Body of pancreas (tissue), 4 donors: ENCODE measurements around the gene CDH22. TPM values are rescaled to one million over a fixed set of nuclear protein-coding genes. Genes with fewer than 3 reads are reported as not detected.

Experiments
- ATAC-seq: fragments of 150-250 bp; one replicate; pipeline ENCODE4 v1.9.1; 2016
- DNase-seq, 4 donors: peaks; one replicate each; pipeline ENCODE4 v3.0.0-alpha.2; 2019
- H3K27ac ChIP-seq, 4 donors: fragments of 200-600 bp; sonication (generic); 1 replicate in 3 of 4; 2 replicates in 1 of 4; pipeline versions ENCODE4 v1.5.1 to v1.6.1; 2016 to 2019; ENCODE audit warnings: mild to moderate bottlenecking in 1 of 4, mixed read lengths in 1 of 4, moderate library complexity in 1 of 4
- H3K27me3 ChIP-seq, 2 donors: fragments of 200-600 bp; sonication (generic); one replicate each; pipeline ENCODE4 v1.6.0; 2016; ENCODE audit warnings: mild to moderate bottlenecking in 1 of 2
- H3K36me3 ChIP-seq, 2 donors: fragments of 200-600 bp; sonication (generic); replicated peaks in 1 of 2; 2 replicates each; pipeline ENCODE4 v1.5.1; 2016; ENCODE audit warnings: low read depth in 2 of 2; ENCODE audit not compliant: insufficient read depth in 1 of 2
- H3K4me1 ChIP-seq: fragments of 200-600 bp; sonication (generic); one replicate; pipeline ENCODE4 v1.6.0; 2016
- H3K4me3 ChIP-seq, 2 donors: fragments of 200-600 bp; sonication (generic); 1 replicate in 1 of 2; 2 replicates in 1 of 2; pipeline ENCODE4 v1.5.1; 2016 to 2019
- H3K9me3 ChIP-seq, 3 donors: fragments of 200-600 bp; sonication (generic); 1 replicate in 2 of 3; 2 replicates in 1 of 3; pipeline ENCODE4 v1.5.1; 2016
- POLR2A ChIP-seq, 3 donors: fragments of 450-650 bp; IDR thresholded peaks; one replicate each; pipeline ENCODE4 v1.6.1; 2016; ENCODE audit warnings: antibody characterized with exemption in 3 of 3, mild to moderate bottlenecking in 2 of 3
- WGBS, 2 donors: methylation state at CpG; one replicate each; pipeline ENCODE4 v1.1.5; 2017; 5-methylcytosine and 5-hydroxymethylcytosine counted together
- intact Hi-C: fragments of 100-400 bp; cut with DNase I; formaldehyde crosslinking; loops from one replicate; pipeline ENCODE4 v1.15.1; 2023
- total RNA-seq, 2 donors: library from RNA; depleted of rRNA; stranded (reverse); fragments of >200 nt; gene quantifications; one replicate each; pipeline ENCODE4 v1.1.0, GENCODE V29; 2016
- TF ChIP-seq, protein P1 (sequence below), 7 experiments: fragments of 450-650 bp in 4 of 7; fragments of 200-600 bp in 3 of 7; sonication (generic) in 3 of 7; IDR thresholded peaks; one replicate each; pipeline ENCODE4 v1.5.1; 2016 to 2019; ENCODE audit warnings: antibody characterized with exemption in 7 of 7

CDH22 gene
- total RNA-seq, 2 donors from 2014 or later: 1.3 to 2.1 TPM

DNA sequence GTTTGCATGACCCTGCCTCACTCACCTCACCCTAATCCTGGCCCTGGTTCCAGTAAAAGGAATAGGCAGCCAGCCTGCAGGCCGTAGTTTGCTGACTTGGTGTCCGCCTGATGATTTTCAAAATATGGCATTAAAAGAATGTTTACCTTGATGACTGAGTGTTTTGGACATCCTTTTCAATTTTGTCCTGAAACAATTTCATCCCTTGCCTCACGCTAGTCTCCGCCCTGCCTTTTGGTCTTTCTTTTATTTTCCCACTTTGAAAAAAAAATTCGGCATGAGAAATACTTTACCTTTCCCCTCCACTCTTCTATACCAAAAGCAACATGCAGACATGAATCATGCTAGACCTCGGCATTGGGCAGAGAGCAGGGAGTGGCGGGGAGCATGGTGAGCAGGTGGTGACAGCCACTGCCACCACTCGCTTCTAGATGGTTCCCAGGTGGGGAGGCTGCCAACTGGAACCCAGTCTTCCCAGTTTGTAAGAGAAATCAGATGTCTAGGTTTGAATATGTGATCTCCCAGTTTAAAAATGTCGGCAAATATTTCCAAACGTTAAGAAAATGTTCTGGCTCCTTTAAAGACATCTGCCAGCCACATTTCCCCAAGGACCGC lies 180.8 kb downstream of the CDH22 start:
- Histone ChIP-seq H3K4me1 (peaks cover 1% of the 10 kb centered on the region), H3K27me3 (no peaks in the 10 kb centered on the region), H3K4me3 (no peak overlapping the region), H3K9me3 (no peaks in the 10 kb centered on the region), H3K36me3 (peaks cover 0 to 7% of the 10 kb centered on the region in 2 donors), H3K27ac (no peak overlapping the region)
- 71 to 78% methylated on average over 11 of the region's 11 CpGs for WGBS, 2 donors
- DNase-seq (no peak), ATAC-seq (no peak)
- intact Hi-C loops: no loop called here
- no peak for TF ChIP-seq POLR2A (IDR thresholded peaks at IDR 0.05)
- TF ChIP-seq, protein P1, sequence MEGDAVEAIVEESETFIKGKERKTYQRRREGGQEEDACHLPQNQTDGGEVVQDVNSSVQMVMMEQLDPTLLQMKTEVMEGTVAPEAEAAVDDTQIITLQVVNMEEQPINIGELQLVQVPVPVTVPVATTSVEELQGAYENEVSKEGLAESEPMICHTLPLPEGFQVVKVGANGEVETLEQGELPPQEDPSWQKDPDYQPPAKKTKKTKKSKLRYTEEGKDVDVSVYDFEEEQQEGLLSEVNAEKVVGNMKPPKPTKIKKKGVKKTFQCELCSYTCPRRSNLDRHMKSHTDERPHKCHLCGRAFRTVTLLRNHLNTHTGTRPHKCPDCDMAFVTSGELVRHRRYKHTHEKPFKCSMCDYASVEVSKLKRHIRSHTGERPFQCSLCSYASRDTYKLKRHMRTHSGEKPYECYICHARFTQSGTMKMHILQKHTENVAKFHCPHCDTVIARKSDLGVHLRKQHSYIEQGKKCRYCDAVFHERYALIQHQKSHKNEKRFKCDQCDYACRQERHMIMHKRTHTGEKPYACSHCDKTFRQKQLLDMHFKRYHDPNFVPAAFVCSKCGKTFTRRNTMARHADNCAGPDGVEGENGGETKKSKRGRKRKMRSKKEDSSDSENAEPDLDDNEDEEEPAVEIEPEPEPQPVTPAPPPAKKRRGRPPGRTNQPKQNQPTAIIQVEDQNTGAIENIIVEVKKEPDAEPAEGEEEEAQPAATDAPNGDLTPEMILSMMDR (IDR thresholded peaks at IDR 0.05): no peak

DNA sequence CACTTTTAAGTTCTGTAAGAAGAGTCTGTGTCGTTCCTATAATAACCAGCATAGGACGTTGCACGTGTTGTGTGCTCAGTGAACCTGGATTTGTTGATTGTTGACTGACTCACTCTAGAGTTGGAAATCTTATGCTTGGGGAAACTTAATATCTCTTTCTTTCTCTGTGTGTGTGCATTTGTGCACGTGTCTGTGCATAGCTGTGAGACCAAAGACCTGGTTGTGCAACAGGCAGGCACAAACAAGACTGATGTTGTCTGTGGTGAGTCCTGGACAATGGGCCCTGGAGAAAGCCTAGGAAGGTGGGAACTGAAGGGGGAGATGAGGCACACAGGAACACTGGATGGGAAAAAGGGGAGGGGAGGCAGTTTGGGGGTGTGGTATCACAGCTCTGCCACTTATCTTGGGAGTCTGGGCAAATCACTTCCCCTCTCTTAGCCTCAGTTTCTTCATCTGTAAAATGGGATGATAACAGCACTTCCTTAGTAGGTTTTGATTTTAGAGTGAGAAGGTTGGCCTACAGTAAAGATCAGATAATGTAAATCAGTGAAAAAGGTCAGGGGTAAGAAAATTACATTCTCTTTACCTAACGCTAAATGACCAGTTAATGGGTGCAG lies 181.8 kb downstream of the CDH22 start:
- no peak overlapping the region for H3K4me3 ChIP-seq
- H3K27me3 ChIP-seq: no peaks in the 10 kb centered on the region
- H3K27ac ChIP-seq: no peak overlapping the region
- no peaks in the 10 kb centered on the region for H3K4me1 ChIP-seq
- intact Hi-C loops: no loop called here
- WGBS, 2 donors: 68 to 84% methylated on average over 5 of the region's 5 CpGs
- no peaks in the 10 kb centered on the region for H3K9me3 ChIP-seq
- ATAC-seq: no peak
- no peak for TF ChIP-seq POLR2A (IDR thresholded peaks at IDR 0.05)
- no peak for DNase-seq
- peaks cover 0 to 7% of the 10 kb centered on the region in 2 donors for H3K36me3 ChIP-seq

Other genes with a start within 250 kb of the CDH22 start
- 10 to 100 TPM; 11.9 to 13.7 TPM for gene NCOA5, start 218.5 kb downstream of the CDH22 start, total RNA-seq
- 10 to 100 TPM in 1 of 2 donors, 1 to 10 TPM in 1; 8.9 to 14.5 TPM for gene CD40, start 190.2 kb downstream of the CDH22 start, total RNA-seq
- 10 to 100 TPM; 35.0 to 37.6 TPM for gene ELMO2, start 98.1 kb upstream of the CDH22 start, total RNA-seq
- gene ZNF334, start 205.1 kb upstream of the CDH22 start, total RNA-seq: 10 to 100 TPM; 11.2 to 13.8 TPM
- gene OCSTAMP, start 242.2 kb upstream of the CDH22 start, total RNA-seq: not detected